GM12875 (cell line): ENCODE measurements around the gene UNC13A.

Source experiments
- H3K4me3 ChIP-seq: one replicate; pipeline ENCODE4 v1.5.1; 2011; ENCODE audit warnings: low read depth, low read length, control low read depth
- TF ChIP-seq, protein P1 (sequence below): IDR thresholded peaks from 2 replicates; pipeline ENCODE4 v1.5.1; 2011; ENCODE audit warnings: low read depth, mild to moderate bottlenecking, control low read depth, inconsistent platforms, low read length, moderate library complexity, borderline replicate concordance; ENCODE audit not compliant: insufficient read depth

Gene UNC13A

DNA sequence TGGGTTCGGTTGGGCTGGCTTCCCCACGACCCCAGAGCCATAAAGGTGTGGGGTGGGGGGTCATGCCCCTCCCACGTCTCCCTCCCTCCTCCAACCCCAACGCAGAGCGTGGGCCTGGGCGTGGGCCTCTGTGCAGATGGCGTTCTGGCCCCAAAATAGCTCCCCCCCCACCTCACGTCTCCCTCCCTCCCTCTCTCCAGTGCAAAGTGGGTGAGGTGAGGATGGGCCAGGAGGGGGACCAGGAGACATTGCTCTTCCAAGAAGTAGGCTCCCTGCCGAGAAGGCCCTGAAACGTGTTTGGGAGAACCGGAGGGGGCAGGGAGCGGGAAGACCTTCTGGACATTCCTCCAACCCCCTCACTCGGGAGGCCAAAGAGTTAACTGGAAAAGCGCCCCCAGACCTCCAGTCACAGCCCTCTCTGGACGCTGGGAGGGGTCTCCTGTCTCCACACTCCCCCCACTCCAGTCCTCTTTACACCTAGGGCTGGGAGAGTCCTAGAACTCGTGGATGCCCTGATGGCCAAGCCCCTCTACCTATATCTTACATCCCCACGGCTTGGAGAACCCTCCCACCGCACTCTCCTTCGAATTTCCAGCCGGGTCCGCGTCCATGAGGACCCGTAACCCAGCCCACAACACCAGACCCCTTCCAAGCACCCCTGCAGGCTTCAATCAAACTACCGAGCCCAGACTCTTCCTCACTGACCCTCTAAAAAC, 855 bp downstream of the UNC13A start:
- TF ChIP-seq, protein P1, sequence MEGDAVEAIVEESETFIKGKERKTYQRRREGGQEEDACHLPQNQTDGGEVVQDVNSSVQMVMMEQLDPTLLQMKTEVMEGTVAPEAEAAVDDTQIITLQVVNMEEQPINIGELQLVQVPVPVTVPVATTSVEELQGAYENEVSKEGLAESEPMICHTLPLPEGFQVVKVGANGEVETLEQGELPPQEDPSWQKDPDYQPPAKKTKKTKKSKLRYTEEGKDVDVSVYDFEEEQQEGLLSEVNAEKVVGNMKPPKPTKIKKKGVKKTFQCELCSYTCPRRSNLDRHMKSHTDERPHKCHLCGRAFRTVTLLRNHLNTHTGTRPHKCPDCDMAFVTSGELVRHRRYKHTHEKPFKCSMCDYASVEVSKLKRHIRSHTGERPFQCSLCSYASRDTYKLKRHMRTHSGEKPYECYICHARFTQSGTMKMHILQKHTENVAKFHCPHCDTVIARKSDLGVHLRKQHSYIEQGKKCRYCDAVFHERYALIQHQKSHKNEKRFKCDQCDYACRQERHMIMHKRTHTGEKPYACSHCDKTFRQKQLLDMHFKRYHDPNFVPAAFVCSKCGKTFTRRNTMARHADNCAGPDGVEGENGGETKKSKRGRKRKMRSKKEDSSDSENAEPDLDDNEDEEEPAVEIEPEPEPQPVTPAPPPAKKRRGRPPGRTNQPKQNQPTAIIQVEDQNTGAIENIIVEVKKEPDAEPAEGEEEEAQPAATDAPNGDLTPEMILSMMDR: no peak
- H3K4me3 ChIP-seq: no peak overlapping the region

DNA sequence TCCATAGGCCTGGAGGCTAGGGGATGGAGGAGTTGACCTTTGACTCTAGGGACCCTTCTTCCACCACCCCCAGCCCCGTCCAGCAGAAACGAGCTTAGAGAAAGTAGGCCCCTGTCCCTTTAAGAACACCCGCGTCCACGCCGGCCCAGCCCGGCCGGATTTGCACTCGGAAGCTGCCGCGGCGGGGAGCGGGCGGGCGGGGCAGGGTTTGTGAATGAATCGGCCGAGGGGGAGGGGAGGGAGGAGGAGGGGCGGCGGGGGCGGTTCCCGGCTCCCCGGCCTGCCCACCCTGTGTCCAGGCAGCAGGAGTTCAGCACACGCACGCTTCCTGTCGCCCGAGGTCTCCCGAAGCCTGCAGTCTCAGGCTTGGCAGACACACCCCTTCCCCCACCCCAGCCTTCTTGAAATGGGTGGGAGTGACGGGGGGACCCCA, 1.5 kb downstream of the UNC13A start:
- TF ChIP-seq, protein P1: no peak
- no peak overlapping the region for H3K4me3 ChIP-seq

DNA sequence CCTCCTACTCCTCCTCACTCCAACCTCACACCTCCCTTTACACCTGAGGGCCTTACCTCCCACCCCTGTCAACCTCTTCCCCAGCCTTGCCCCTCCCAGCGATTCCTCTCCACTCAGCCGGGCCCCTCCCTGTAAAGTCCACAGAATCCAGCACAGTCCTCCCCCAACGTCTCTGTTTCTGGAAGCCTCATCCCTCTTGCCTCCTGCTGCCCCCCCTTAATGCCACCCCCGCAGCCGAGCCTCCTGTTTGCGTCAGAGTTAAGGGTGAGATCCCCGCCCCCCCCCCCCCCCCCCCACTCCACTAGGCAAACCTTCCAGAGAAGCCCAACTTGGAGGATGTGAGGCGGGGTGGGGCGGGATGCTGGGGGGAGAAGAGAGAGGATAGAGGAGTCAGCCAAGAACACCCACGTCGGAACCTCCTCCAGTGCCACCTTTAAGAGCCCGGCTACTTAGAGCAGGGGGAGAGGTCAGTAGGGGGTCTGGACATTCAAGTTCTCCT, 2.1 kb downstream of the UNC13A start:
- H3K4me3 ChIP-seq: no peak overlapping the region
- TF ChIP-seq, protein P1: no peak

DNA sequence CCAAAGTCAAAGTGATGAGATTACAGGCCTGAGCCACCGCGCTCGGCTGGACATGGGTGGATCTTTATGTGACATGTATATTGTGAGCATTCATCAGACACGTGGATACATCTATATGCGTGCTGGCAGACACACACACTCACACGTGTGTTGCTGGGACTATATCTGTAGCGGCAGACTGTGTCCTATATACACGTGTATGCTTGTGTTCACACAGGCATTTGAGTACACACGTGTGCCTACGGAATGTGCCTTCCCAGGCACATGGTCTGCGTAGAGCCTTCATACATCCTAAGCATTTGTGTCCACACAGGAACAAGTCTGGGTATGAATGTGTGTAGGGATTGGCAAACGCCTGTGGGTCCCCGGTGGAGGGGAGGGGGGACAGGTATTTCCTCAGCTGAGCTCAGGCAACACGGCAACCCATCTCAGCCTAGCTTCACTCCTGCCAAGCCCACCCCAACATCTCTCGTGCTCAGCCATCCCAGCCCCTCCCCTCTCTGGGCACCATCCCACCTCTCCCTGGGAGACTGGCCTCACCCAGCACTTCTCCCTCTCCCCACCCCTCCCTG, 2.6 kb downstream of the UNC13A start:
- H3K4me3 ChIP-seq: no peak overlapping the region
- TF ChIP-seq, protein P1: no peak

DNA sequence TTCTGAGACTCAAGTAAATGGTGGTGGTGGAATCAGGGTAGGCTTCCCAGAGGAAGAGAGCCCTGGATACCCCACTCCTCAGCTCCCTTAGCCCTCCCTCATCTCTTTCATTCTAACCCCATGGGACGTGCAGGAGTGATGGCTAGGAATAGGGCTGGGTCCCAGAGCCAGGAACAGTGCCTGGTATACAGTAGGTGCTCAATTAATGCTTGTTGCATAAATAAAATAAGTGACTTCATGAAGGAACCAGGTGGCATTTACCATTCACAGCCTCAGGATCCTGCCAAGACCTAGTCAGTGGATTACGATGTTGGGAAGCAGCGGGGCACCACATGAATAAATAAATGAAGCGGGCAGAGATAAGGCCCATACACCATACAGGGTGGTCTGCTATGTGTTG, 3.9 kb downstream of the UNC13A start:
- no peak overlapping the region for H3K4me3 ChIP-seq
- TF ChIP-seq, protein P1: no peak

DNA sequence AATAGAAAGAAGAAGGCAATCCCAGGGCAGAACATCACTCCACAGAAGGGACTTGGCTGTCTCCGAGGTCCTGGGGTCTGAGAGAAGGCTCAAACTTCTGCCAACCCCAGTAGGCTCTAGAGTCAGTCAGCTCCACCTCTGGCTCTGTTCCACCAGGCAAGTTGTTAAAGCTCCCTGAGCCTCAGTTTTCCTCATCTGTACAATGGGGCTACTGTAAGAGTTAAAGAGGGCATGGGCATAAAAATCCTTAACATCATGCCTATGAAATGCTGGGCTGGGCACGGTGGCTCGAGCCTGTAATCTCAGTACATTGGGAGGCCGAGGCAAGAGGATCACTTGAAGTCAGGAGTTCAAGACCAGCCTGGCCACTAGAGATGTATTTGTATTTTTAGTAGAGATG, 5.1 kb downstream of the UNC13A start:
- TF ChIP-seq, protein P1: no peak
- no peak overlapping the region for H3K4me3 ChIP-seq

DNA sequence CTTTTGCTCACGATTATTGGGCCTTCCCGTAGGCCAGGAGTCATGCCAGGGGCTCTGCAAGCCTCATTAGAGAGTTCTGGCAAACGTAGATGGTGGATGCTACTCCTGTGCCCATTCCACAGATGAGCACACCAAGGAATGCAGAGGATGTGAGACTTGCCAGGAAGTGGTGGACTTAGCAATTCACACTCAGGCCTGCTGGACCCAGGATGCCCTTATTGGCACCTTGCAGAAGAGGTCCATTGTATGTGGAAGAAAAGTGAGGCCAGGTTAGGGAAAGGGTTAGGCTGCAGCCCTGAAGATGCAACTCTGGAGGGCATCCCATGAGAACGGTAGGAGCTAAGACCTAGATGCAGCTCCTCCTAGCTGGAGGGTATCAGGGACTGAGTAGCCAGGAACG, 5.9 kb downstream of the UNC13A start:
- TF ChIP-seq, protein P1: no peak
- H3K4me3 ChIP-seq: no peak overlapping the region
